ENCODE measurements around the gene ZBP1.
A peak's percentile ranks its signal among the peaks of the same experiment; 100 is the strongest.

The ZBP1 gene

DNA sequence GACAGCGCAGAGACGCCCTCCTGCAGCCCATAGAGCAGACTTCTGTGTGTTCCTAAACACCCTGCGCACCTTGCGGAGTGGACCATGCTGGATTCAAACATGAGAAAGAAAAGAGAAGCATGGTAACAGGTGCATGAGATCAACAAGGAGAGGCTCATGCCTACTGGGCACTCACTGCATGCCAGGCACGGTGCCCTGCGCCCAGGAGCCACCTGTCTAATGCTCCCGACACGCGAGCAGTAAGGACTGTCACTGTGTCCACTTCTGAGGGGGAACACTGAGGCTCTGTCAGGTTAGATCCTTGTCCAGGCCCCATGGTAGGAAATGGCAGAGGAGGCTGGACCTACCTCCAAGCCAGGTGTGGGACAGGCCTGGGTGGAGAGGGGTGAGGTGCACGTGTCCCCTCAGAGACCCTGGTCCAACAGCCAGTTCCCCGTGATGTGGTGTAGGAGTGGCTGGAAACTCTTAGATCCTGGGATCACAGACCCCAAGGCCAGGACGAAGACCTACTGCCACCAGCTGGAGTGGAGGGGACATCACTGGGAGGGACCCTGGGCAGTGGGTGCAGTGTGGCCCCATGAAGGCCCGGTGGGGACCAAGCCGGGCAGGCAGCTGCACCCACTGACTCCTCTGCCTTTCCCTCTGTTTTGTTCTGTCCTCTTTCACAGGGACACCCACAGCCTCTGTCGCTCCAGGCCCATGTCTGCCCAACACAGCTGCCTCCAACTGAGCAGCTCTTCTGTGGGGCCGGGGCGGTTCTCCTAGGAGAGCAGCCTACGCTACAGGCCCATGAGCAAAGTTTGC is 29.5 kb downstream of the ZBP1 start:
- Histone ChIP-seq H3K4ac (ENCODE audit: low read depth in 1 of 2, low read length in 2 of 2) (no peak overlapping the region), H3K23ac (ENCODE audit: low read length in 2 of 2) (no peak overlapping the region), H3K36me3 (ENCODE audit: control insufficient read depth in 1 of 2, insufficient read depth in 2 of 2, low read depth in 1 of 2, low read length in 2 of 2) (no peaks in the 10 kb centered on the region), H2BK12ac (ENCODE audit: low read length in 2 of 2) (no peak overlapping the region), H4K8ac (ENCODE audit: low read length) (no peak overlapping the region), H2AK5ac (ENCODE audit: low read length, severe bottlenecking) (no peak overlapping the region), H3K27me3 (ENCODE audit: control insufficient read depth in 1 of 2, insufficient read depth in 1 of 2, low read length in 2 of 2) (peaks cover 15 to 65% of the 10 kb centered on the region in 2 experiments), H3K4me2 (ENCODE audit: low read length, poor library complexity, severe bottlenecking) (no peak overlapping the region), H3K14ac (ENCODE audit: low read length in 2 of 2) (peak overlapping the region in 1 of 2 experiments; percentile 31), H4K91ac (ENCODE audit: low read length) (no peak overlapping the region), H2AFZ (ENCODE audit: low read depth, low read length) (no peak overlapping the region), H3K4me3 (ENCODE audit: insufficient read depth in 1 of 2, low read depth in 1 of 2, low read length in 2 of 2) (no peak overlapping the region), H3K9ac (ENCODE audit: low read length) (no peak overlapping the region), H2BK120ac (ENCODE audit: low read depth, low read length) (no peak overlapping the region), H3K18ac (ENCODE audit: low read depth in 1 of 2, low read length in 2 of 2) (no peak overlapping the region), H2BK5ac (ENCODE audit: low read depth, low read length, poor library complexity, severe bottlenecking) (no peak overlapping the region), H3K27ac (ENCODE audit: low read length, poor library complexity, severe bottlenecking) (no peak overlapping the region), H2BK15ac (ENCODE audit: low read depth, poor library complexity, severe bottlenecking) (no peak overlapping the region), H3K79me1 (replicated peaks; ENCODE audit: low read length, poor library complexity, severe bottlenecking) (no peaks in the 10 kb centered on the region), H3K4me1 (ENCODE audit: control insufficient read depth, insufficient read depth, low read depth, low read length) (no peaks in the 10 kb centered on the region), H3K9me3 (ENCODE audit: control insufficient read depth, low read length) (peaks cover 13% of the 10 kb centered on the region)
- 90% methylated on average over 18 of the region's 18 CpGs for WGBS
- DNase-seq = no peak

- Histone ChIP-seq H3K27me3 (ENCODE audit: control insufficient read depth in 1 of 2, insufficient read depth in 1 of 2, low read length in 2 of 2) (peaks cover 20 to 71% of the 10 kb centered on the region in 2 experiments), H3K14ac (ENCODE audit: low read length in 2 of 2) (no peak overlapping the region), H4K8ac (ENCODE audit: low read length) (no peak overlapping the region), H3K9me3 (ENCODE audit: control insufficient read depth, low read length) (peaks cover 13% of the 10 kb centered on the region), H4K91ac (ENCODE audit: low read length) (no peak overlapping the region), H2BK12ac (ENCODE audit: low read length in 2 of 2) (no peak overlapping the region), H3K23ac (ENCODE audit: low read length in 2 of 2) (no peak overlapping the region), H2AK5ac (ENCODE audit: low read length, severe bottlenecking) (no peak overlapping the region), H2BK15ac (ENCODE audit: low read depth, poor library complexity, severe bottlenecking) (no peak overlapping the region), H3K4ac (ENCODE audit: low read depth in 1 of 2, low read length in 2 of 2) (no peak overlapping the region), H3K27ac (ENCODE audit: low read length, poor library complexity, severe bottlenecking) (no peak overlapping the region), H3K9ac (ENCODE audit: low read length) (no peak overlapping the region), H3K4me3 (ENCODE audit: insufficient read depth in 1 of 2, low read depth in 1 of 2, low read length in 2 of 2) (no peak overlapping the region), H2BK120ac (ENCODE audit: low read depth, low read length) (no peak overlapping the region), H3K36me3 (ENCODE audit: control insufficient read depth in 1 of 2, insufficient read depth in 2 of 2, low read depth in 1 of 2, low read length in 2 of 2) (no peaks in the 10 kb centered on the region), H2AFZ (ENCODE audit: low read depth, low read length) (no peak overlapping the region), H3K18ac (ENCODE audit: low read depth in 1 of 2, low read length in 2 of 2) (no peak overlapping the region), H3K4me2 (ENCODE audit: low read length, poor library complexity, severe bottlenecking) (no peak overlapping the region), H3K4me1 (ENCODE audit: control insufficient read depth, insufficient read depth, low read depth, low read length) (no peaks in the 10 kb centered on the region), H3K79me1 (replicated peaks; ENCODE audit: low read length, poor library complexity, severe bottlenecking) (no peaks in the 10 kb centered on the region), H2BK5ac (ENCODE audit: low read depth, low read length, poor library complexity, severe bottlenecking) (no peak overlapping the region)
- WGBS = 73% methylated on average over 13 of the region's 16 CpGs
- no peak for DNase-seq
Measured at GRCh38 chr20:57589728-57590484, 30.3 kb downstream of the ZBP1 start.

DNA sequence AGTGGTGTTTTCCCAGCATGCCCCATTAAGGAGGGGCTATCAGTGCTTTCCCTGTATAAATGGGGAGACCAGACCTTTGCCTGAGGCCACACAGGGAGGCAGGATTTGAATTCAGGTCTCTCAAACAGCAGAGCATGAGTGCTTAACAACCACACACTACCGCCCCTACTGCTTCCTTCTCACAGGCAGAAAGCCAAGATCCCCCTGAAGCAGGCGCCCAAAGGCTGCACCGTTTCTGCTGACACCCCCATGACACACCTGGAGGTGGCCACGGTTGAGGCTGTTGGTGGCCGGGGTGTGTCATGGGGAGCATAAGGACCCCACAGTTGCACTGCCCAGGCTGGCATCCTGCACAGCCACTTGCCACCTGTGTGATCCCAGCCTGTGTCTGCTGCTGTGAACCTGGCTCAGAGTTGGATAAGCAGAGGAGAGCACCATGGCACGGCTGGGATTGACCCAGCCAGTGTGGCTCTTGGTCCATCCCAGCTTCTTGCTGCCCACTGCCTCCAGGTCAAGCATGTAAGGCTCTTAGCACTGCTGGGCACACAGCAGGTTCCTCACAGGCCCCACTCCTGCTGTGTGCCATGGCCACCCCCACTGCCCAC is 31.0 kb downstream of the ZBP1 start:
- H3K4ac ChIP-seq (ENCODE audit: low read depth in 1 of 2, low read length in 2 of 2) = no peak overlapping the region
- peaks cover 14% of the 10 kb centered on the region for H3K9me3 ChIP-seq (ENCODE audit: control insufficient read depth, low read length)
- no peaks in the 10 kb centered on the region for H3K36me3 ChIP-seq (ENCODE audit: control insufficient read depth in 1 of 2, insufficient read depth in 2 of 2, low read depth in 1 of 2, low read length in 2 of 2)
- DNase-seq = no peak
- no peak overlapping the region for H2BK12ac ChIP-seq (ENCODE audit: low read length in 2 of 2)
- H2BK15ac ChIP-seq (ENCODE audit: low read depth, poor library complexity, severe bottlenecking) = no peak overlapping the region
- no peak overlapping the region for H3K18ac ChIP-seq (ENCODE audit: low read depth in 1 of 2, low read length in 2 of 2)
- no peak overlapping the region for H2BK5ac ChIP-seq (ENCODE audit: low read depth, low read length, poor library complexity, severe bottlenecking)
- H3K4me1 ChIP-seq (ENCODE audit: control insufficient read depth, insufficient read depth, low read depth, low read length) = no peaks in the 10 kb centered on the region
- no peak overlapping the region for H3K4me3 ChIP-seq (ENCODE audit: insufficient read depth in 1 of 2, low read depth in 1 of 2, low read length in 2 of 2)
- H2BK120ac ChIP-seq (ENCODE audit: low read depth, low read length) = no peak overlapping the region
- no peak overlapping the region for H3K27ac ChIP-seq (ENCODE audit: low read length, poor library complexity, severe bottlenecking)
- H3K14ac ChIP-seq (ENCODE audit: low read length in 2 of 2) = no peak overlapping the region
- no peak overlapping the region for H4K91ac ChIP-seq (ENCODE audit: low read length)
- H3K9ac ChIP-seq (ENCODE audit: low read length) = no peak overlapping the region
- 86% methylated on average over 6 of the region's 6 CpGs for WGBS
- no peak overlapping the region for H4K8ac ChIP-seq (ENCODE audit: low read length)
- no peak overlapping the region for H2AFZ ChIP-seq (ENCODE audit: low read depth, low read length)
- no peak overlapping the region for H3K4me2 ChIP-seq (ENCODE audit: low read length, poor library complexity, severe bottlenecking)
- no peak overlapping the region for H2AK5ac ChIP-seq (ENCODE audit: low read length, severe bottlenecking)
- H3K79me1 ChIP-seq (replicated peaks; ENCODE audit: low read length, poor library complexity, severe bottlenecking) = no peaks in the 10 kb centered on the region
- H3K23ac ChIP-seq (ENCODE audit: low read length in 2 of 2) = no peak overlapping the region
- peaks cover 27 to 73% of the 10 kb centered on the region in 2 experiments for H3K27me3 ChIP-seq (ENCODE audit: control insufficient read depth in 1 of 2, insufficient read depth in 1 of 2, low read length in 2 of 2)

DNA sequence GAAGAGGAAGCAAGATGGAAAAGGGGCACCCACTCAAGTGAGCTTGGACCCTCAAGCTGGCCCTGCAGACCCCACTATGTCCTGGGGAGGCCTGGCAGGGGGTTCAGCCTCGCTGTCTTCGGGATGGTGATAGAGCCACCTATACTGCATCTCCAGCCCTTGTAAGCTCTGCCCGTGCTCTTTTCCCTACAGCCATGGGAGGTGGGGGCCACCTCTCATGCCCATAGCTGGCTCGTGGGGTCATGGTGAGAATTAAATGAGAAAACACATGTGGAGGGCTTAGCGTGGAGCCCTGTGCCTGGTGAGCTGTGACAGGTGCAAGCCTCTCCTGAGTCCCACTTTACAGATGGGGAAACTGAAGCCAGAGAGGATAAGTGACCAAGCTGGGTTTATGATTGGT is 31.6 kb downstream of the ZBP1 start:
- WGBS = 78% methylated on average over 5 of the region's 5 CpGs

More for the DNA sequence above, 31.6 kb downstream of the ZBP1 start:
- Histone ChIP-seq H3K14ac (ENCODE audit: low read length in 2 of 2) (no peak overlapping the region), H3K9me3 (ENCODE audit: control insufficient read depth, low read length) (peaks cover 19% of the 10 kb centered on the region), H3K79me1 (replicated peaks; ENCODE audit: low read length, poor library complexity, severe bottlenecking) (no peaks in the 10 kb centered on the region), H3K9ac (ENCODE audit: low read length) (no peak overlapping the region), H2AK5ac (ENCODE audit: low read length, severe bottlenecking) (no peak overlapping the region), H3K4me2 (ENCODE audit: low read length, poor library complexity, severe bottlenecking) (no peak overlapping the region), H4K91ac (ENCODE audit: low read length) (no peak overlapping the region), H2BK120ac (ENCODE audit: low read depth, low read length) (no peak overlapping the region), H3K4me1 (ENCODE audit: control insufficient read depth, insufficient read depth, low read depth, low read length) (peaks cover under 1% of the 10 kb centered on the region), H4K8ac (ENCODE audit: low read length) (no peak overlapping the region), H3K4ac (ENCODE audit: low read depth in 1 of 2, low read length in 2 of 2) (no peak overlapping the region), H3K27me3 (ENCODE audit: control insufficient read depth in 1 of 2, insufficient read depth in 1 of 2, low read length in 2 of 2) (peaks cover 33 to 73% of the 10 kb centered on the region in 2 experiments), H2BK5ac (ENCODE audit: low read depth, low read length, poor library complexity, severe bottlenecking) (no peak overlapping the region), H3K18ac (ENCODE audit: low read depth in 1 of 2, low read length in 2 of 2) (no peak overlapping the region), H3K27ac (ENCODE audit: low read length, poor library complexity, severe bottlenecking) (no peak overlapping the region), H3K36me3 (ENCODE audit: control insufficient read depth in 1 of 2, insufficient read depth in 2 of 2, low read depth in 1 of 2, low read length in 2 of 2) (no peaks in the 10 kb centered on the region), H2BK12ac (ENCODE audit: low read length in 2 of 2) (no peak overlapping the region), H2BK15ac (ENCODE audit: low read depth, poor library complexity, severe bottlenecking) (no peak overlapping the region), H2AFZ (ENCODE audit: low read depth, low read length) (no peak overlapping the region), H3K4me3 (ENCODE audit: insufficient read depth in 1 of 2, low read depth in 1 of 2, low read length in 2 of 2) (no peak overlapping the region), H3K23ac (ENCODE audit: low read length in 2 of 2) (no peak overlapping the region)
- no peak for DNase-seq

Measured in mesenchymal stem cell (in vitro differentiated cells and primary cell).